ENCODE results near the gene FAM111B.

- TF ChIP-seq CTCF (IDR thresholded peaks at IDR 0.05) (peak in 9 of 12 donors; percentile 5 to 48 (median 26)), POLR2A (IDR thresholded peaks at IDR 0.05) (peak in 1 of 2 donors; percentile 45)
Measured at GRCh38 chr11:59142530-59143507, 35.8 kb downstream of the FAM111B start, which contains the start of gene FAM111A.
